GM21526 (cell line): ENCODE data around the gene ZNF175.

Experiments used
- ATAC-seq: cut with Tn5 transposase; IDR thresholded peaks from one replicate; pipeline ENCODE4 v1.9.1; 2021; ENCODE audit warnings: moderate library complexity; ENCODE audit not compliant: unreplicated experiment, low FRiP score

Gene ZNF175

GRCh38 chr19:51570962-51571575 is at the start of gene ZNF175:
Gene ZNF175 (plus strand): TSS chr19:51571283. CDS start chr19:51573330, 2,047 bp downstream.
- ATAC-seq, result peak; percentile 71

GRCh38 chr19:51521357-51521756 is 49.7 kb upstream of the ZNF175 start:
- no peak for ATAC-seq

GRCh38 chr19:51521781-51522180 is 49.3 kb upstream of the ZNF175 start:
- no peak for ATAC-seq

GRCh38 chr19:51524666-51525264 is 46.3 kb upstream of the ZNF175 start:
- no peak for ATAC-seq

GRCh38 chr19:51525651-51526050 is 45.4 kb upstream of the ZNF175 start:
- ATAC-seq, result no peak

GRCh38 chr19:51529301-51529700 is 41.8 kb upstream of the ZNF175 start:
- ATAC-seq, result no peak

GRCh38 chr19:51530616-51531015 is 40.5 kb upstream of the ZNF175 start:
- ATAC-seq, result no peak

GRCh38 chr19:51531349-51532315 is 39.5 kb upstream of the ZNF175 start, which contains the start of gene SIGLEC6:
Gene SIGLEC6 (minus strand): TSS chr19:51531670. CDS start chr19:51531648, 22 bp downstream.
- peak; percentile 81 for ATAC-seq

- ATAC-seq, result no peak
These were observed 35.5 kb upstream of the ZNF175 start for GRCh38 chr19:51535535-51535934.

GRCh38 chr19:51539821-51540366 is 31.2 kb upstream of the ZNF175 start:
- no peak for ATAC-seq

GRCh38 chr19:51541458-51542357 is 29.4 kb upstream of the ZNF175 start:
- ATAC-seq, result no peak

GRCh38 chr19:51542699-51543098 is 28.4 kb upstream of the ZNF175 start:
- ATAC-seq, result no peak

GRCh38 chr19:51544038-51544437 is 27.0 kb upstream of the ZNF175 start:
- ATAC-seq, result no peak

- ATAC-seq, result no peak
These were observed 24.9 kb upstream of the ZNF175 start for GRCh38 chr19:51546107-51546649.

- ATAC-seq, result no peak
These were observed 24.3 kb upstream of the ZNF175 start for GRCh38 chr19:51546650-51547396.

GRCh38 chr19:51547397-51548212 is 23.5 kb upstream of the ZNF175 start:
- no peak for ATAC-seq

- no peak for ATAC-seq
These were observed 22.9 kb upstream of the ZNF175 start for GRCh38 chr19:51548213-51548651.

- ATAC-seq, result no peak
These were observed 22.2 kb upstream of the ZNF175 start for GRCh38 chr19:51548891-51549305.
